ENCODE results near the gene HOXC10. TPM values are rescaled to one million over a fixed set of nuclear protein-coding genes. Genes with fewer than 3 reads are reported as not detected.
A peak's percentile ranks its signal among the peaks of the same experiment; 100 is the strongest.

HOXC10 gene
- total RNA-seq, 1 experiment from 2014 or later: 154 TPM

DNA sequence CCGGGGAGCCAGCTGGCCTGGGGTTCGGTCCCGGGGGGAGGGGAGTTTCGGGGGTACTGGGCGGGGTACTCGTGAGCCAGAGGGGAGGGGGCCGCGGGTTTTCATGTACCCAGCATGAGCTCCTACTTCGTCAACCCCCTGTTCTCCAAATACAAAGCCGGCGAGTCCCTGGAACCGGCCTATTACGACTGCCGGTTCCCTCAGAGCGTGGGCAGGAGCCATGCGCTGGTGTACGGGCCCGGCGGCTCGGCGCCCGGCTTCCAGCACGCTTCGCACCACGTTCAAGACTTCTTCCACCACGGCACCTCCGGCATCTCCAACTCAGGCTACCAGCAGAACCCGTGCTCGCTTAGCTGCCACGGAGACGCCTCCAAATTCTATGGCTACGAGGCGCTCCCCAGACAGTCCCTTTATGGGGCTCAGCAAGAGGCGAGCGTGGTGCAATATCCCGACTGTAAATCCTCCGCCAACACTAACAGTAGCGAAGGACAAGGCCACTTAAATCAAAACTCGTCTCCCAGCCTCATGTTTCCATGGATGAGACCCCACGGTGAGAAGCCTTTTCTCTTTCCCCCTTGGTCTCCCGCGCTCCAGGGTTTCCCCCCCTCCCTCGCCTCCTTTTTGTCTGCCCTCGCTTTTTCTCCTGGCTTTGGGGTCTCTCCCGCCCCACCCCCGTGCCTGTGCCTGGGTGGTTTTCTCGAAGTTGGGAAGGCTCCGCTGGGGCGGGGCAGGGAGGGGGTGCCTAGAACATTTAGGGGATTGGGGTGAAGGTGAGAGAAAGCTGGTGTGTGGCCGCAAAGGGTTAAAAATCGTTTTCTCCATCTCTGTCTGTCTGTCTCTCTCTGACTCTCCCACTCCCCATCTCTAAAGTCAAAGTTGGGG lies 24.5 kb downstream of the HOXC10 start:
- in situ Hi-C loops (cut with HindIII; ENCODE audit: low pct_unique_long_range_greater_than_20kb, low sequenced_read_pairs) (no loop called here), intact Hi-C loops (cut with micrococcal nuclease; ENCODE audit: unreplicated experiment) (no loop called here)
- DNase-seq (ENCODE audit: low read depth, low spot score) (no peak), ATAC-seq (no peak)
- Histone ChIP-seq H3K4me3 (ENCODE audit: low read depth in 2 of 2, low read length in 2 of 2) (peak overlapping the region; percentile 47 to 61), H3K9me3 (ENCODE audit: control insufficient read depth, insufficient read depth, low read depth, low read length) (no peaks in the 10 kb centered on the region), H3K27ac (ENCODE audit: low read length) (peak overlapping the region; percentile 92), H3K27me3 (ENCODE audit: control insufficient read depth, insufficient read depth, low read length) (no peaks in the 10 kb centered on the region), H3K4me1 (ENCODE audit: control insufficient read depth, insufficient read depth, low read length) (peaks cover 54% of the 10 kb centered on the region), H3K36me3 (ENCODE audit: control insufficient read depth, insufficient read depth, low read length) (no peaks in the 10 kb centered on the region)
- ChIA-PET POLR2A (interaction anchor here (0.6 to 0.7 kb wide), 3 partner anchors 182 to 746 kb away, joined by 5 to 19 read pairs (median 17); no protein-coding TSS in a partner anchor), CTCF (interaction anchor here (0.7 to 1.5 kb wide), 8 partner anchors 12 to 263 kb away, joined by 3 to 9 read pairs (median 6); partner anchors contain the start of gene HOXC10)
- no TSS peak for BruUV-seq (replicated peaks)
- TF ChIP-seq, protein P1, sequence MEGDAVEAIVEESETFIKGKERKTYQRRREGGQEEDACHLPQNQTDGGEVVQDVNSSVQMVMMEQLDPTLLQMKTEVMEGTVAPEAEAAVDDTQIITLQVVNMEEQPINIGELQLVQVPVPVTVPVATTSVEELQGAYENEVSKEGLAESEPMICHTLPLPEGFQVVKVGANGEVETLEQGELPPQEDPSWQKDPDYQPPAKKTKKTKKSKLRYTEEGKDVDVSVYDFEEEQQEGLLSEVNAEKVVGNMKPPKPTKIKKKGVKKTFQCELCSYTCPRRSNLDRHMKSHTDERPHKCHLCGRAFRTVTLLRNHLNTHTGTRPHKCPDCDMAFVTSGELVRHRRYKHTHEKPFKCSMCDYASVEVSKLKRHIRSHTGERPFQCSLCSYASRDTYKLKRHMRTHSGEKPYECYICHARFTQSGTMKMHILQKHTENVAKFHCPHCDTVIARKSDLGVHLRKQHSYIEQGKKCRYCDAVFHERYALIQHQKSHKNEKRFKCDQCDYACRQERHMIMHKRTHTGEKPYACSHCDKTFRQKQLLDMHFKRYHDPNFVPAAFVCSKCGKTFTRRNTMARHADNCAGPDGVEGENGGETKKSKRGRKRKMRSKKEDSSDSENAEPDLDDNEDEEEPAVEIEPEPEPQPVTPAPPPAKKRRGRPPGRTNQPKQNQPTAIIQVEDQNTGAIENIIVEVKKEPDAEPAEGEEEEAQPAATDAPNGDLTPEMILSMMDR (IDR thresholded peaks at IDR 0.05): no peak
- TF ChIP-seq SIN3A (IDR thresholded peaks at IDR 0.05; ENCODE audit: borderline replicate concordance, insufficient read depth, low read depth, low read length): 0 out of 2 replicates have a peak, but pooled peaks have one; percentile 11

DNA sequence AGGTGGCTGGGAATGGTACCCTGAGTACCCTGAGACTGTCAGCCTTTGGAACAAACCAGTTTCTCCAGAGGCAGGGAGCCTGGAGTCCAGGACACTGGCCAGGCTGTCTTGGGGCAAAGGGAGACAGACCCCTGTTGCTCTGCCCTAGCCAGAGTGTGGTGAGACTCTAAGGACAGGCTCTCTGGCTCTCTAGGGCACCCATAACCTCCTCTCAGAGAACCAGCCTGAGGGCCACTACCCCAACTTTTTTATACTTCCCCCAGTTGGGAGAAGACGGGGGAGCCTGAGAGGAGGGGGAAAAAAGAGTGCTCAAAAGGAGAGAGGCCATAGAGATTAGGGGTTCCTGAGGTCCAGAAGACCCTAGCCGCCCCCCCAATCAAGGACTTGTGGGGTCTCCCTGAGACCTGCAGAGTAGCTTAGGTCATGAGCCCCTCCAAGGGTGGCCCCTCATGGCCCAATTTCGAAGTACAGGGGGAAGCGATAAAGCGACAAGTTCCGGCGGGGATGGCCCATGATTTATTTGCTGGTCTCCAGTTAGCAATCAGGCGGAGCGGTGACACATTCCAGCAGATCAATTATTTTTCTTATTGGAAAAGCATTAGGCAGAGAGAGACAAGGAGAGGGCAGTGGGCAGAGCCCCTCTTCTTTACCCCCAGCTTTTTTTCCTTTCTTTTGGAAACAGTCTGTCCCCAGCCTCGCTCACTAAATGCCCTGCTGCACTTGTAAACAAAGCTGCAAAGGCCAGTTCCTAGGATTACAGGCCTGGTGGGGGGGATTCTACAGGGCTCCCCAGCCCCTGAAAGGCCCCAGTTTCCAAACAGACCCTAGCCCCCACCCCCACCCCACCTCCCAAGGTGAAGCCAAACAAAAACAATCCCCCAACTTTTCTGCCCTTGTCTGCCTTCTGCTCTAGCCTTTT lies 25.4 kb downstream of the HOXC10 start:
- Histone ChIP-seq H3K4me3 (ENCODE audit: low read depth in 2 of 2, low read length in 2 of 2) (peak overlapping the region; percentile 47 to 61), H3K9me3 (ENCODE audit: control insufficient read depth, insufficient read depth, low read depth, low read length) (no peaks in the 10 kb centered on the region), H3K36me3 (ENCODE audit: control insufficient read depth, insufficient read depth, low read length) (no peaks in the 10 kb centered on the region), H3K4me1 (ENCODE audit: control insufficient read depth, insufficient read depth, low read length) (peaks cover 54% of the 10 kb centered on the region), H3K27me3 (ENCODE audit: control insufficient read depth, insufficient read depth, low read length) (no peaks in the 10 kb centered on the region), H3K27ac (ENCODE audit: low read length) (peak overlapping the region; percentile 92)
- CTCF ChIA-PET: no interaction called here
- BruUV-seq (replicated peaks): no TSS peak
- ATAC-seq (no peak), DNase-seq (ENCODE audit: low read depth, low spot score) (no peak)
- POLR2A ChIA-PET: no interaction called here
- intact Hi-C loops (cut with micrococcal nuclease; ENCODE audit: unreplicated experiment) (no loop called here), in situ Hi-C loops (cut with HindIII; ENCODE audit: low pct_unique_long_range_greater_than_20kb, low sequenced_read_pairs) (no loop called here)
- no peak for TF ChIP-seq TCF7L2 (IDR thresholded peaks at IDR 0.05; ENCODE audit: low read depth, low read length)
- TF ChIP-seq, protein P1 (IDR thresholded peaks at IDR 0.05): no peak
- TF ChIP-seq SIN3A (IDR thresholded peaks at IDR 0.05; ENCODE audit: borderline replicate concordance, insufficient read depth, low read depth, low read length): no peak
- TF ChIP-seq, protein P2, sequence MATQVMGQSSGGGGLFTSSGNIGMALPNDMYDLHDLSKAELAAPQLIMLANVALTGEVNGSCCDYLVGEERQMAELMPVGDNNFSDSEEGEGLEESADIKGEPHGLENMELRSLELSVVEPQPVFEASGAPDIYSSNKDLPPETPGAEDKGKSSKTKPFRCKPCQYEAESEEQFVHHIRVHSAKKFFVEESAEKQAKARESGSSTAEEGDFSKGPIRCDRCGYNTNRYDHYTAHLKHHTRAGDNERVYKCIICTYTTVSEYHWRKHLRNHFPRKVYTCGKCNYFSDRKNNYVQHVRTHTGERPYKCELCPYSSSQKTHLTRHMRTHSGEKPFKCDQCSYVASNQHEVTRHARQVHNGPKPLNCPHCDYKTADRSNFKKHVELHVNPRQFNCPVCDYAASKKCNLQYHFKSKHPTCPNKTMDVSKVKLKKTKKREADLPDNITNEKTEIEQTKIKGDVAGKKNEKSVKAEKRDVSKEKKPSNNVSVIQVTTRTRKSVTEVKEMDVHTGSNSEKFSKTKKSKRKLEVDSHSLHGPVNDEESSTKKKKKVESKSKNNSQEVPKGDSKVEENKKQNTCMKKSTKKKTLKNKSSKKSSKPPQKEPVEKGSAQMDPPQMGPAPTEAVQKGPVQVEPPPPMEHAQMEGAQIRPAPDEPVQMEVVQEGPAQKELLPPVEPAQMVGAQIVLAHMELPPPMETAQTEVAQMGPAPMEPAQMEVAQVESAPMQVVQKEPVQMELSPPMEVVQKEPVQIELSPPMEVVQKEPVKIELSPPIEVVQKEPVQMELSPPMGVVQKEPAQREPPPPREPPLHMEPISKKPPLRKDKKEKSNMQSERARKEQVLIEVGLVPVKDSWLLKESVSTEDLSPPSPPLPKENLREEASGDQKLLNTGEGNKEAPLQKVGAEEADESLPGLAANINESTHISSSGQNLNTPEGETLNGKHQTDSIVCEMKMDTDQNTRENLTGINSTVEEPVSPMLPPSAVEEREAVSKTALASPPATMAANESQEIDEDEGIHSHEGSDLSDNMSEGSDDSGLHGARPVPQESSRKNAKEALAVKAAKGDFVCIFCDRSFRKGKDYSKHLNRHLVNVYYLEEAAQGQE (IDR thresholded peaks at IDR 0.05; ENCODE audit: insufficient read depth in 1 of 2, low read depth in 2 of 2, low read length in 1 of 2): no peak
- TF ChIP-seq POLR2AphosphoS5 (IDR thresholded peaks at IDR 0.05; ENCODE audit: low read depth, low read length): no peak

Measured in Panc1 (cell line).